NCI-H128 (cell line): ENCODE data around the gene C9orf85.
"Not testable (repeated sequence)": the region's sequence is repeated elsewhere in the genome, so short reads cannot be mapped to it uniquely, and the experiment has no call there.

Source experiments
- DNase-seq: peaks from one replicate; lab custom pipeline; 2025; ENCODE audit not compliant: unreplicated experiment; lab: John Stamatoyannopoulos, UW

The C9orf85 gene

DNA sequence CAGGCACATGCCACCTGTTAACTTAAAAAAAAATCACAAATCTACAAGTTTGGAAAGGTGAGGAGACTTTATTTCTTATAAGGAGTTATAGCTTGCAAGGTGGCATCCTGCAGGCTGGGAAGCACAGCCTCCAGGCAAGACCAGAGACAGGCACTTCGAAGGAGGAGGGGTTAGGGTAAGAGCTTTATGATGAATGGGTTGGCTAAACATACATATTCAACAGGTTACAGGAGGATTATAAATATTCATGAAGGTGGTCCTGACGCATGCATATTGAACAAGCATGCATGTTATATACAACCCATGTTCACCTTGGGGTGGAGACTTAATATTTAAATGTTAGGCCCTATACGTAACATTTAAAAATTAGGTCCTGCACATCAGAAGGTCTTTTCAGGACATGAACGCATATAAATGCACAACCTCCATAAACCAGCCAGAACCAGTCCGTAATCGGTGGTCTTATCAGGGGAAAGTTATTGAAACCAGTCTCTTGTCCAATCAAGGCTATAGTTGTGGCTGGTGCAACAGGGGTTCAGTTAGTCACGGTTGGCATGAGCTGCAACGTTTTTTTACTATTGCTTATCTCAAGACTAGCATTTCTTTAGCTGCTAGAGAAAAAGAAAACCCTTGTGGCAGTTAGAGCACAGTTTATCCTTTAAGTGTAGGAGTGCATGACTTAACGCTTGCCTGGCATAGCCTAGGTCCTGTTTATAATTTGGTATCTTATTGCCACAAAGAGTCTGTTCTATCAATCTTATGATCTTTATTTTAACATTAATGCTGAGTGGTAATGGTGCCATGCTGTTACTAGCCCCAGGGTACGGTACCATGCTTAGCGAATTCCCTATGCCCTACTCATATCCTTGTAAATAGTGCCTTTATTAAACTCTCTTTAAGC is 76.3 kb downstream of the C9orf85 start:
- no peak for DNase-seq

DNA sequence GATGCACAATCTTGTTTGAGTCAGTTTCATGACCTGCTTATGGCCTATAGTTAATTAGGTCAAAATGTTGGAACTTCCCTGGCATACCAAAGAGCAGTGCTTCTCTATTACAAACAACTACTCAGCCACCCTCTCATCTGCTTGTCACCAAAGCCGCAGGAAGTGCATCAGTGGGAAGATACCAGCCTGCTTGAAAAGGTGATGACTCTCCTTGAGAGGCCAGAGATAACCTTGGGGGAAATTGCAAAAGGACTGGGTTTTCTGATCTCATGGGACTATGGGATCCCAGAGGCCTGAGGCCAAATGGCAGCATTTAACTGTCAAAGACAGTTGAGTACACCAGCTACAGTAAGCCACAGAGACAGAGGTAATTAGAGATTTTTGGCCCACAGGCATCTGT is 79.0 kb downstream of the C9orf85 start:
- DNase-seq = no peak

DNA sequence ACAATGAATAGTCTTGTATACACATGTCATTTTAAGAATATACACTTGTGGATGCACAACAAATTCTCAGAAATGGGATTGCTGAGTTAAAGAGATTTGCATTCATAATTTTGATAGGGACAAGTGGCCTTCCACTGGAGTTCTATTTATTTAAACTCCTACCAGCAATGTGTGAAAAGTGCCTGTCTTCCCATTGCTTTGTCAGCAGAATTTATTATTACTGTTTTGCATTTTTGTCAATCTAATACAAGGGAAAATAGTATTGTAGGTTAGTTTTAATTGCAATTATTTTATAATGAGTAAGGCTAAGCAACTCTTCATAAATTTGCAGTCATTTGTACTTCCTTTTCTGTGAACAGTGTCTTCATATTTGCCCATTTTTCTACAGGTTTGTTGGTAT is 94.0 kb downstream of the C9orf85 start:
- DNase-seq = no peak

DNA sequence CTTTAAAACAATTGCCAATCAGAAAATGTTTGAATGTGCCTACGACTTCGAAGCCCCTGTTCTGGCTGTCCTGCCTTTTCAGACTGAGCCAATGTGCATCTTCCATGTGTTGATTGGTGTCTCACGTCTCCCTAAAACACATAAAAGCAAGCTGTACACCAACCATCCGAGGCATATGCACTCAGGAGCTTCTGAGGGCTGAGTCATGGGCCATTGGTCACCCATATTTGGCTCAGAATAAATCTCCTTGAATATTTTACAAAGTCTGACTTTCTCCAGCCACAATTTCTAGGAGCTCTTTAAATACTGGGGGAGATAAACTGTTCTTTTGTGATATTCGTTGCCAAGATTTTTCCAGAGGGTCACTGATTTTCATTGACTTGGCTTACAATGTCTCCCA is 95.1 kb downstream of the C9orf85 start:
- DNase-seq = no peak

DNA sequence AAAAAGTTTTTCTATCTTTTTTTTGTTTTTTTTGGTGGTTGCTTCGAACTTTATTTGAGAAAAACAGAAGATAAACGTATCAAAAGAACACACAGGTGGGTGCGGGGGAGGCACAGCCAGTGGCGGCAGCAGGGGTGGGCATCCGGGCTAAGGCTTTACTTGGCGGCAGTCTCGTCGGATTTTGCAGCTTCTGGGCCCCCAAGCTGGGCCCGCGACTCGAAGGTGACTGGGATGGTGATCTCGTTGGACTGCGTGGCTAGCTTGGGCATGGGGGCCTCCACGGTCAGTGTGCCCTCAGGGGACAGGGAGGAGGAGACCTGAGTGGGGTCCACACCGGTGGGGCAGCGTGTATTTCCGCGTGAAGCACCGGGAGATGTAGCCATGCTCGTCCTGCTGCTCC is 96.3 kb downstream of the C9orf85 start:
- not testable (repeated sequence) for DNase-seq

DNA sequence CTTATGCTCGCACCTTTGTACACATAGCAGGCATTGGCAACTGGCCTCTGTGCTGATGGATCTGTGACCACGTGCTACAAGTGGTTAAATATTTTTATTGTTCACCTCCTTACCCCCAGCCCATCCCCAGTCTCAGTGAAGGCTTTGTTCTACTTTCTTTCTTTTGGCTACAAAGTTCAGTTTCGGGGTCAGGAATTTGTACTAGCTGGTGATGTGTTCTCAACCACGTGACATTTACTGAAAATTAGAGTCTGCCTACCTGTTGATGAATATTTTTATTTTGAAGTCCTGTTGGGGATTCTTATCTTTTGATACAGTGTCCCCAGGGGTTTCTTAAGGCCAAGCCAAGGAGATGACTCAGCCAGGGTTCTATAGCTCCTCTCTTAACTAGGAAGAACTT is 101.2 kb downstream of the C9orf85 start:
- no peak for DNase-seq

DNA sequence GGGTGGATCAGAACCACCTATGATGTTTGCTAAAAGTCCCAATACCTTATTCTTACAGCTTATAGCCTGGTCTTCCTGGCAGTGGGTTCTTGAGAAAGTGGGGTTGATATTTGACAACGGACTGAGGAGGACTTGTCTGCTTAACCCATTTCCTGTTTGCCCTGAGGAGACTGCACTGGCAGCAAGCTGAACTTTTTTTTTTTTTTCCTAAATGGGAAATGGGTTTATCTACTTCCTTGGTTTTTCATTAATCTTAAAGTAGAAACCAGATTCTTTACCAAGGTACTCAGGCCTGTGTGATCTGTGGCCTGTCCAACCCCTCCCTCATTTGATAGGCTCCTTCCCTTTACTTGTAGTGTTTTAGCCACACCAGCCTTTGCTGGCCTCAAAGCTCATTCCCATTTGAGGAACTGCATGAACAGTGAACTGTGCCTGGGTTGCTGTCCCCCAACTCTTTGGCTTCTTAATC is 101.9 kb downstream of the C9orf85 start:
- DNase-seq = no peak

DNA sequence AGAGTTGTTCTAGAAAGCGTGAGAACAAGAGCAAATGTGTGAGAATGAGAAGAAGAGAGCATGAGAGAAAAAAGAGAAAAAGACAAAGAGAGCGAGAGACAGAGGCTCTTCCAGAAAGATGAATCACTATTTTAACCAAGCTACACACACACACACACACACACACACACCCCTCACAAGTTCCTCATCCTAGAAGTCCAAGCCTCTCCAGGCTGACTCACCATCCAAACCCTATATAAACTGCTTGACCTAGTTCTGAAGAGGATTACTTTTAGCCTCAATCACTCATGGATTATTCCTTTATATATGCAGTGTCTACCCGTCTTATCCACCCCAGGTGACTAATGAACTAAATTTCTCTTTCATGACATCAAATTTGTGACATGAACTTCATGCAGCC is 111.4 kb downstream of the C9orf85 start:
- no peak for DNase-seq
